GM18861 (cell line): ENCODE data around the gene S100G.

Experiments
- ATAC-seq: cut with Tn5 transposase; IDR thresholded peaks from one replicate; pipeline ENCODE4 v1.9.1; 2021; ENCODE audit not compliant: unreplicated experiment

The S100G gene

DNA sequence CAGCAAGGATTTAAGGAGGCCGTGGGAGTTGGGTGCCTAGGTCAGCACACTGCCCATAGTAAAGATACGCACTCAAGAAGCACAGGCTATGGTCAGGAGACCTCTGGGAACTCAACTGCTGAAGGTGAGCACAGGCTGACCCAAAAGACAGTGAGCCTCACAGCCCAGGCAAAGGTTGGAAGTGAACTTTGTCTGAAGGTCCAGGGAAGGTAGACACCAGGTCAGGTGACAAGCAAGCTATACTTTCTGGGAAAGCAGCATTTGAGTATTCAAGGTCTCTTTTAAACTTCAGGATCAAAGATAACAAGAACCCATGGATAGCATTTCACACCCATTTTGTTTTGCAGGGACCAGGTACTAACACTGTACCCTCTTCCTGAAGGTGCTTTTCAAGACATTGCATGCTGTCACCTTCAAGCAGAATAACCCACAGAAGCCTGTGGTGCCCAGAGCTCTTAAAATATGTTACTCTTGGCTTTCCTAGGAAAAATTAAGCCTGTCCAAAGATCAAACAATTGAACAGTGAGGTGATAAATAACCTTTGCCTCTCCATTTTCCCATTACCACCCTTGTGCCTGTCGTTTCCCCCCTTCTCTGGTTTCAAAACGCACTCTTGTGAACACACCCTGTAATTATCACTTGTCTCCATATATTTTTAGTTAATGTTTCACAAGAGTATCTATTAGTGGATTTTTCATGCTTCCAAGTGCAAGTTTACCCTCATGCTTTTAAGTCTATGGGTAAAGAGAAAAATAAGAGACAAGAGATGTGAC lies 3.4 kb upstream of the S100G start:
- no peak for ATAC-seq

GRCh38 chrX:16651391-16652024 lies 1.6 kb downstream of the S100G start:
- ATAC-seq = no peak

- ATAC-seq = no peak
Measured at GRCh38 chrX:16653424-16653823, 3.5 kb downstream of the S100G start.

DNA sequence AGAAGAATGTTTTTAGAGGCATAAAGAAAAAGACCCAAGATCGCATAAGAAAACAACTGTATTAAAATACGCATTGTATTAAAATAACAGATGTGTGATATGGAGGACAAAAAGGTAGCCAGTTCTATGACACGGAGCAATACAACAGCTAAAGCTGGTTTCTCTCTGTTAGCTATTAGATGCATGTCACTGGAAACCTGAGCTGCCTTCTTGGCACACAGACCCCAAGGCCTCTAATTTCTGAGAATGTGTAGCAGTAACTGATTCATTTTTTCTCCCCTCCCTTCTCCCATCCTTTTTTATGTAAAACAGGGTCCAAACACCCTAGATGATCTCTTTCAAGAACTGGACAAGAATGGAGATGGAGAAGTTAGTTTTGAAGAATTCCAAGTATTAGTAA lies 4.1 kb downstream of the S100G start:
- ATAC-seq = no peak

- no peak for ATAC-seq
Measured at GRCh38 chrX:16658284-16658683, 8.3 kb downstream of the S100G start.

- no peak for ATAC-seq
Measured at GRCh38 chrX:16659321-16659720, 9.4 kb downstream of the S100G start.

GRCh38 chrX:16661495-16661894 lies 11.5 kb downstream of the S100G start:
- ATAC-seq = no peak

DNA sequence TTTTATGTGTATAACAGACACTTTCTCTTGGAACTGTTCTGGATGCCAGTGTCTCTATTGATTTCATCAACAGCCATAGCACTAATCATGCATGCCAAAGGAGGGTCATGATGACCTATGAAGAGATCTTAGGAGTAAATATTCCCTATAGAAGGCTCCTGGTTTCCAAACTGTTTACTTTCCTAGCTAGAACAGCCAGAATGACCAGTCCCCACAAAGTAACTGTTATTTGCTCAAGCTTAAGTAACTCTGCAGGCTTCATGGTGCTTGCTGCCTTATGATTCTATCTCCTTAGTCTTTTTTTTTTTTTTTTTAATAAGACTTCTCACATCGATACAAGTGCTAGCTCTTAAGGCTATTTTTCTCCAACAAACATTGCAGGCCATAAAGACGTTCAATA lies 12.4 kb downstream of the S100G start:
- no peak for ATAC-seq

DNA sequence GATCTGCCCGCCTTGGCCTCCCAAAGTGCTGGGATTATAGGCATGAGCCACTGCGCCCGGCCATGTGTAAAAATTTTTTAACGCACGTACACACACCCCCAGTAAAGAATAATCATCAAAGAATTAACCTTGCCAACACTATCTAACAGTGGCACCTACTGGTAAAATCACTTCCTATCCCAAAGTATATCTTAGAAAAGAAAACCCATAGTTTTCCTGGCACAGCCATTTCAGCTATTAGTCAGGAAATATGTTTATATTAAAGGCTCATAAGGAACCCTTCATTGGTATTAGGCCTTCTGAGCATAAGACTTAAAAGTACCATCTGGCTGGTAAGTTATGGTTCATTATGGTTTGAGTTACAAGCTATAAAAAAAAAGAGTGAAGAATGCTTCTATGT lies 14.1 kb downstream of the S100G start:
- no peak for ATAC-seq

GRCh38 chrX:16664626-16665025 lies 14.7 kb downstream of the S100G start:
- ATAC-seq = no peak

GRCh38 chrX:16665089-16665488 lies 15.1 kb downstream of the S100G start:
- ATAC-seq = no peak

- no peak for ATAC-seq
Measured at GRCh38 chrX:16666541-16666940, 16.6 kb downstream of the S100G start.

DNA sequence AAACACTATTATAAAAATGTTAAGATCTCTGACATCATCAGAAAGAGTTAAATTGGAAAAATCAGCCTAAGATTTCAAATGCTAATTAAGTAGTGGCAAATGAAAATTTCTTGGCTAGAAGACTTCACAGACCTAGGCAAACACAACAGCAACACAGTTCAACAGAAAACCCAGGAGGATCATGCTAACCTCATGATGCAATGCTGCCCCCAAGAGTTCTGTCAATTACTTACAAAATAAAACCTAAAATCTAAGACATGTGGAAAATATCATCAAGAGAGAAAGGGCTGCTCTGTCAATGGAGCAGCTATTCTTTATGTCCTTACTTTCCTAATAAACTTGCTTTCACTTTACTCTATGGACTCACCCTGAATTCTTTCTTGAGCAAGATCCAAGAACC lies 21.0 kb downstream of the S100G start:
- no peak for ATAC-seq

DNA sequence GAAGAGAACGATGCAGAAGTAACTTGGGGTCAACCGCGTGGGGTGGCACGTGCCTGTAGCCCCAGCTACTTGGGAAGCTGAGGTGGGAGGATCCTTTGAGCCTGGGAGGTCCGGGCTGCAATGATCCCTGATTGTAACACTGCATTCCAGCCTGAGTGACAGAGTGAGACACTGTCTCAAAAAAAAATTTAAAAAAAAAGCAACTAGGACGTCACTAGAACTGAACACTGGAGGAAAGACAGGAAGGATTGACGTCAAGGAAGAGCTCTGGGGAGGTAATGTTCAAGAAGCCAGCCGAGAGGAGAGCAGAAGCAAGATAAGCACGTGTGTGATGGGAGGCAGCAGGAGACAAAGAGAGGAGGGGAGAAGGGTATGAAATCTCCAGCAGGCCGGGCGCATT lies 28.7 kb downstream of the S100G start:
- no peak for ATAC-seq

DNA sequence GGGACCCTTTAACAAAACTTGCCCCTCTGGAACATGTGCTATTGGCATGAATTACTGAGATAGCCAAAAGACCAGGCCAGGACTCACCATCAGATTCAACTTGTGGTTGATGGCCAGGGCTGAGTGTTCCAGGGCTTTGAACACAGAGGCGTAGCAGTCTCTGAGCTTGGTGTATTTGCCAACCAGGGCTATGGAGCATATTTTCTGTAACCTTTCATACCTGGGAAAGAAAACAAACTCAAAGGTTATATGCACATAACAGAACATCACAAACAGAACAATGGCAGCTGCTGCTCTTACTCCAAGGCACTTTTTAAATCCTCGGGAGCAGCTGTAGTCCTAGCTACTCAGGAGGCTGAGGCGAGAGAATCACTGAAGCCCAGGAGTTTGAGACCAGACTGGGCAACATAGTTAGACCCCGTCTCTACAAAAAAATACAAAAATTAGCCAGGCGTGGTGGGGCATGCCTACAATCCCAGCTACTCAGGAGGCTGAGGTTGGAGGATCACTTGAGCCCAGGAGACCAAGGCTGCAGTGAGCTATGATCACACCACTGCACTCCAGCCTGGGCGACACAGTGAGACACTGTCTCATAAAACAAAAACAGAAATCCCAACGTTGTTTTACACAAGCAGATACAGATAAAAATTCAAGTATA lies 33.2 kb downstream of the S100G start:
- ATAC-seq = no peak

DNA sequence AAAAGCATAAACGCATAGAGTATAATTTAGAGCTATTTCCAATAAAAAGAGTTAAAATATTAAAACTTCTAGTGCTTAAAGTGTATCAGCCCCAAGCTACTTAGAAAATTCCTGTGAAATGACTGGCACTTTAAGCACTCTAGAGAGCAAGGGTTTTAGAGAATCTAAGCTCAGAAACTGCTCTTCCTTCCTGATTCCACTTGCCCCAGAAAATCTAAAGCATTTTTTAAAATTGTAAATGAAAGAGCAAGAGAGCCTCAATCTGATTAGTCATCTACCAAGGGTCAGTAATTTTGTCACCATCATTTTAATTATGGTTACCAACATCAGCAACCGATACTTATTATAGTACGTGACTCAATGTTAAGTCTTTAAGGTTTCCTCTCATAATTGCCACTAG lies 37.6 kb downstream of the S100G start:
- no peak for ATAC-seq

GRCh38 chrX:16695079-16695676 lies 45.2 kb downstream of the S100G start:
- peak; percentile 73 for ATAC-seq

- no peak for ATAC-seq
Measured at GRCh38 chrX:16696956-16697355, 47.0 kb downstream of the S100G start.

DNA sequence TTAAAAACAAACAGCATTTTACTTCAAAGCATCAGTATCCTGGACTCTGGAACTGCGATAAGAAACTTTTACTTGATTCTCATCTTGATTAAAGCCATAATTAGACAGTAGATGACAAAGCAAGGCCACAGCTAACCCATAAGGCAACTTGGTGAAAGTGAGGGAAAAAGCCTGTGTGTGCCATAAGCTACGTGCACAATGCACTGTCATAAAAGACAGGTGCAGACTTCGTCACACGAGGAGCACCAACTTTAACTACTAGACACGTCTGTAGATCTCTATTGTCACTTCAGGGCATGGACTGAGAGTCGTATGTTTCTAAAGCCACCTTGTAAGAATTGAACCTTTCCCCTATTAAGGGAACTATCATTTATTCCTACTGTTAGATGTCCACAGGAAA lies 49.4 kb downstream of the S100G start:
- ATAC-seq = no peak

- ATAC-seq = no peak
Measured at GRCh38 chrX:16700734-16701133, 50.8 kb downstream of the S100G start.

DNA sequence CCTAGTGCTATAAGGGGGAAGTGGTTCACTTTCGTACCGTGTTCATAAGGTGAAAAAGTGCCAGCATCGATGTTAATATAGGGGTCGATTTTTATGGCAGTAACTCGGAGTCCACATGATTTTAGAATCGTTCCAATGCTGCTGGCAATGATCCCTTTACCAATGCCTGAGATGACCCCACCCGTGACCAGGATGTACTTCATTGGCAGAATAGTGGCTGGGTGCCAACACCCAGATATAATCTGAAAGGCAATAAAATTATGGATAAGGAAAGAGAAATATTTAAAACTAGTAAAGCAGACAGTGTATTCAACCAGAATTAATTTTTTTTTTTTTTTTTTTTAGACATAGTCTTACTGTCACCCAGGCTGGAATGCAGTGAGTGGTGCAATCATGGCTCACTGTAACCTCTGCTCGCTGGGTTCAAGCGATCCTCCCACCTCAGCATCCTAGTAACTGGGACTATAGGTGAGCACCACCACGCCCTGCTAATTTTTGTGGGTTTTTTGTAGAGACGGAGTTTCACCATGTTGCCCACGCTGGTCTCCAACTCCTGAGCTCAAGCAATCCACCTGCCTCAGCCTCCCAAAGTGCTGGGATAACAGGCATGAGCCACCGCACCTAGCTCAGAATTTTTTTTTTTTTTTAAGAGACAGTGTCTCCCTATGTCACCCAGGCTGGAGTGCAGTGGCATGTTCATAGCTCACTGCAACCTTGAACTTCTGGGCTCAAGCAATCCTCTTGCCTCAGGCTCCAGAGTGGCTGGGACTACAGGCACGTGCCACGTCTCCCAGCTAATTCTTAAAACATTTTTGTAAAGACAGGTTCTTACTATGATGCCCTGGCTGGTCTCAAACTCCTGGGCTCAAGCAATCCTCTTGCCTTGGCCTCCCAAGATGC lies 53.0 kb downstream of the S100G start:
- no peak for ATAC-seq
